EH (cell line): Measurements from ENCODE around the gene TBCB.
"Not testable (repeated sequence)": the region's sequence is repeated elsewhere in the genome, so short reads cannot be mapped to it uniquely, and the experiment has no call there.

ENCODE experiments used
- DNase-seq: peaks from one replicate; pipeline ENCODE4 v3.0.0-alpha.2; 2015; ENCODE audit warnings: low read depth

TBCB gene

DNA sequence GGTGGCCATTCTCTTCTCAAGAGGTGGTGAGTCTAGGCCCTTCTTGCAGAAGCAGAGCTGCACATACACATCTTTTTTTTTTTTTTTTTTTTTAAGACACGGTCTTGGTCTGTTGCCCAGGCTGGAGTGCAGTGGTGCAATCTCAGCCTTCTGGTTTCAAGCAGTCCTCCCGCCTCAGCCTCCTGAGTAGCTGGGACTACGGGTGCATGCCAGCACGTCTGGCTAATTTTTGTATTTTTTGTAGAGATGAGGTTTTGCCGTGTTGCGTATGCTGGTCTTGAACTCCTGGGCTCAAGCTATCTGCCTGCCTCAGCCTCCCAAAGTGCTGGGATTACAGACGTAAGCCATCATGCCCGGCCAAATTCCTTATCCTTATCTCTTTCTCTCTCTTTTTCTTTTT, 58.6 kb downstream of the TBCB start:
- not testable (repeated sequence) for DNase-seq
